MM.1S (cell line): Measurements from ENCODE around the gene ELAC2.

ENCODE experiments used
- DNase-seq: peaks from one replicate; pipeline ENCODE4 v3.0.0-alpha.2; 2015
- H2AFZ ChIP-seq: fragments of 300-600 bp; sonication (generic); 2 replicates; pipeline ENCODE4 v1.6.0; 2016; ENCODE audit warnings: antibody characterized with exemption, low read length
- H3F3A ChIP-seq: fragments of 300-600 bp; sonication (generic); 2 replicates; pipeline ENCODE4 v1.6.1; 2016; ENCODE audit warnings: mild to moderate bottlenecking, antibody characterized with exemption, low read length, moderate library complexity, mixed read lengths; ENCODE audit not compliant: insufficient read depth
- H3K27ac ChIP-seq: fragments of 300-600 bp; sonication (generic); 2 replicates; pipeline ENCODE4 v1.5.1; 2016; ENCODE audit warnings: mild to moderate bottlenecking, low read length
- H3K27me3 ChIP-seq: fragments of 300-600 bp; sonication (generic); replicated peaks from 2 replicates; pipeline ENCODE4 v1.6.0; 2016; ENCODE audit warnings: low read length; ENCODE audit not compliant: insufficient read depth
- H3K36me3 ChIP-seq: fragments of 300-600 bp; sonication (generic); replicated peaks from 2 replicates; pipeline ENCODE4 v1.6.1; 2016; ENCODE audit warnings: mild to moderate bottlenecking, low read length, mixed read lengths; ENCODE audit not compliant: insufficient read depth
- H3K4me1 ChIP-seq: fragments of 300-600 bp; sonication (generic); 2 replicates; pipeline ENCODE4 v1.6.1; 2016; ENCODE audit warnings: low read length, mixed read lengths
- H3K4me2 ChIP-seq: fragments of 300-600 bp; sonication (generic); 2 replicates; pipeline ENCODE4 v1.6.0; 2016; ENCODE audit warnings: low read depth, low read length
- H3K4me3 ChIP-seq: fragments of 300-600 bp; sonication (generic); 2 replicates; pipeline ENCODE4 v1.5.1; 2016; ENCODE audit warnings: low read length, mixed read lengths
- H3K79me2 ChIP-seq: fragments of 300-600 bp; sonication (generic); 2 replicates; pipeline ENCODE4 v1.6.1; 2016; ENCODE audit warnings: mixed run types, low read length, mixed read lengths
- H3K9ac ChIP-seq: fragments of 300-600 bp; sonication (generic); 2 replicates; pipeline ENCODE4 v1.6.1; 2016; ENCODE audit warnings: low read length, mixed read lengths
- H3K9me2 ChIP-seq: fragments of 300-600 bp; sonication (generic); replicated peaks from 2 replicates; pipeline ENCODE4 v1.6.1; 2016; ENCODE audit warnings: mild to moderate bottlenecking, low read length, mixed read lengths; ENCODE audit not compliant: insufficient read depth
- H3K9me3 ChIP-seq: fragments of 300-600 bp; sonication (generic); replicated peaks from 2 replicates; pipeline ENCODE4 v1.6.1; 2016; ENCODE audit warnings: mild to moderate bottlenecking, low read length, mixed read lengths; ENCODE audit not compliant: insufficient read depth
- H4K20me1 ChIP-seq: fragments of 300-600 bp; sonication (generic); 2 replicates; pipeline ENCODE4 v1.6.1; 2016; ENCODE audit warnings: mild to moderate bottlenecking, low read length, moderate library complexity, mixed read lengths; ENCODE audit not compliant: insufficient read depth
- EZH2 ChIP-seq: fragments of 300-600 bp; sonication (generic); optimal IDR thresholded peaks from 2 replicates; pipeline ENCODE3; 2017; ENCODE audit warnings: low read depth, mild to moderate bottlenecking, antibody characterized with exemption, low read length, mixed read lengths
- EZH2phosphoT487 ChIP-seq: fragments of 300-600 bp; sonication (generic); IDR thresholded peaks from 2 replicates; pipeline ENCODE4 v1.6.1; 2018; ENCODE audit warnings: antibody characterized with exemption, low read length
- TF ChIP-seq, protein P1 (sequence below): fragments of 300-600 bp; sonication (generic); IDR thresholded peaks from 2 replicates; pipeline ENCODE4 v1.5.1; 2016; ENCODE audit warnings: antibody characterized with exemption, low read length, mixed read lengths

ELAC2 gene

GRCh38 chr17:13046361-13046760, 28.5 kb upstream of the ELAC2 start:
- no peak overlapping the region for H2AFZ ChIP-seq
- H3K36me3 ChIP-seq = no peaks in the 10 kb centered on the region
- H3F3A ChIP-seq = no peaks in the 10 kb centered on the region
- H3K9me3 ChIP-seq = no peaks in the 10 kb centered on the region
- H3K9ac ChIP-seq = no peak overlapping the region
- no peak for DNase-seq
- H3K27me3 ChIP-seq = no peaks in the 10 kb centered on the region
- no peaks in the 10 kb centered on the region for H3K4me1 ChIP-seq
- H3K4me3 ChIP-seq = no peak overlapping the region
- no peaks in the 10 kb centered on the region for H3K79me2 ChIP-seq
- H4K20me1 ChIP-seq = no peaks in the 10 kb centered on the region
- no peak overlapping the region for H3K27ac ChIP-seq
- TF ChIP-seq EZH2 (no peak), EZH2phosphoT487 (no peak)
- TF ChIP-seq, protein P1, sequence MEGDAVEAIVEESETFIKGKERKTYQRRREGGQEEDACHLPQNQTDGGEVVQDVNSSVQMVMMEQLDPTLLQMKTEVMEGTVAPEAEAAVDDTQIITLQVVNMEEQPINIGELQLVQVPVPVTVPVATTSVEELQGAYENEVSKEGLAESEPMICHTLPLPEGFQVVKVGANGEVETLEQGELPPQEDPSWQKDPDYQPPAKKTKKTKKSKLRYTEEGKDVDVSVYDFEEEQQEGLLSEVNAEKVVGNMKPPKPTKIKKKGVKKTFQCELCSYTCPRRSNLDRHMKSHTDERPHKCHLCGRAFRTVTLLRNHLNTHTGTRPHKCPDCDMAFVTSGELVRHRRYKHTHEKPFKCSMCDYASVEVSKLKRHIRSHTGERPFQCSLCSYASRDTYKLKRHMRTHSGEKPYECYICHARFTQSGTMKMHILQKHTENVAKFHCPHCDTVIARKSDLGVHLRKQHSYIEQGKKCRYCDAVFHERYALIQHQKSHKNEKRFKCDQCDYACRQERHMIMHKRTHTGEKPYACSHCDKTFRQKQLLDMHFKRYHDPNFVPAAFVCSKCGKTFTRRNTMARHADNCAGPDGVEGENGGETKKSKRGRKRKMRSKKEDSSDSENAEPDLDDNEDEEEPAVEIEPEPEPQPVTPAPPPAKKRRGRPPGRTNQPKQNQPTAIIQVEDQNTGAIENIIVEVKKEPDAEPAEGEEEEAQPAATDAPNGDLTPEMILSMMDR = no peak
- H3K9me2 ChIP-seq = no peaks in the 10 kb centered on the region
- no peak overlapping the region for H3K4me2 ChIP-seq

- Histone ChIP-seq H3K9me2 (no peaks in the 10 kb centered on the region), H3K9me3 (no peaks in the 10 kb centered on the region), H3K27ac (no peak overlapping the region), H3K4me2 (no peak overlapping the region), H3K4me1 (no peaks in the 10 kb centered on the region), H3K9ac (no peak overlapping the region), H3K4me3 (no peak overlapping the region), H4K20me1 (no peaks in the 10 kb centered on the region), H2AFZ (no peak overlapping the region), H3K79me2 (no peaks in the 10 kb centered on the region), H3F3A (no peaks in the 10 kb centered on the region), H3K36me3 (no peaks in the 10 kb centered on the region), H3K27me3 (no peaks in the 10 kb centered on the region)
- TF ChIP-seq EZH2 = no peak
- TF ChIP-seq, protein P1 = no peak
- no peak for TF ChIP-seq EZH2phosphoT487
- no peak for DNase-seq
These were observed 26.8 kb upstream of the ELAC2 start for GRCh38 chr17:13044572-13045065.

GRCh38 chr17:13038931-13039665, 21.3 kb upstream of the ELAC2 start:
- Histone ChIP-seq H3K4me1 (no peaks in the 10 kb centered on the region), H3F3A (no peaks in the 10 kb centered on the region), H3K27ac (no peak overlapping the region), H4K20me1 (no peaks in the 10 kb centered on the region), H2AFZ (no peak overlapping the region), H3K9ac (no peak overlapping the region), H3K27me3 (no peaks in the 10 kb centered on the region), H3K9me2 (no peaks in the 10 kb centered on the region), H3K4me3 (no peak overlapping the region), H3K36me3 (no peaks in the 10 kb centered on the region), H3K79me2 (no peaks in the 10 kb centered on the region), H3K9me3 (no peaks in the 10 kb centered on the region), H3K4me2 (no peak overlapping the region)
- TF ChIP-seq EZH2phosphoT487 (no peak), EZH2 (no peak)
- TF ChIP-seq, protein P1 = no peak
- DNase-seq = no peak
